OCI-LY7 (cell line): Measurements from ENCODE around the gene DCAF8. TPM values are rescaled to one million over a fixed set of nuclear protein-coding genes. Genes with fewer than 3 reads are reported as not detected.

Experiments
- BruUV-seq: library from RNA; stranded (reverse); fragments of 400-500 nt; replicated peaks from 2 replicates; lab custom pipeline; 2021; lab: Mats Ljungman, UMichigan
- CTCF ChIA-PET: fragments of 300-600 bp; sonication (Branson Sonifier 250); formaldehyde crosslinking; loops from one replicate; lab custom pipeline; 2022; ENCODE audit warnings: antibody characterized with exemption; ENCODE audit not compliant: unreplicated experiment; lab: Charles Lee
- POLR2A ChIA-PET: fragments of 300-600 bp; sonication (Branson Sonifier 250); formaldehyde crosslinking; loops from one replicate; lab custom pipeline; 2022; ENCODE audit warnings: antibody characterized with exemption; lab: Charles Lee
- DNase-seq: peaks from one replicate; pipeline ENCODE4 v3.0.0-alpha.2; 2015; ENCODE audit warnings: low spot score
- H2AFZ ChIP-seq: fragments of 200-600 bp; sonication (generic), shearing (Covaris generic); 2 replicates; pipeline ENCODE4 v1.6.1; 2014; ENCODE audit warnings: mild to moderate bottlenecking, antibody characterized with exemption, low read length, moderate library complexity
- H3K27ac ChIP-seq: fragments of 200-600 bp; sonication (generic); 2 replicates; pipeline ENCODE4 v1.5.1; 2014; ENCODE audit warnings: mixed run types, low read depth, mild to moderate bottlenecking, moderate library complexity, low read length, inconsistent platforms; ENCODE audit not compliant: poor library complexity, severe bottlenecking
- H3K36me3 ChIP-seq: fragments of 200-600 bp; sonication (generic); 2 replicates; pipeline ENCODE4 v1.6.1; 2014; ENCODE audit warnings: mild to moderate bottlenecking, antibody characterized with exemption, low read length, moderate library complexity, mixed read lengths; ENCODE audit not compliant: insufficient read depth
- H3K4me1 ChIP-seq: fragments of 200-600 bp; sonication (generic); 2 replicates; pipeline ENCODE4 v1.5.1; 2014; ENCODE audit warnings: mild to moderate bottlenecking, low read length; ENCODE audit not compliant: insufficient read depth, poor library complexity, severe bottlenecking
- H3K4me2 ChIP-seq: fragments of 200-600 bp; sonication (generic); 2 replicates; pipeline ENCODE4 v1.6.1; 2014; ENCODE audit warnings: mild to moderate bottlenecking, low read length
- H3K4me3 ChIP-seq: fragments of 200-600 bp; sonication (generic); 2 replicates; pipeline ENCODE4 v1.5.1; 2014; ENCODE audit warnings: mild to moderate bottlenecking, low read depth, low read length; ENCODE audit not compliant: poor library complexity, severe bottlenecking
- H3K79me2 ChIP-seq: fragments of 200-600 bp; sonication (generic); 2 replicates; pipeline ENCODE4 v1.6.1; 2016; ENCODE audit warnings: low read depth, mild to moderate bottlenecking, low read length, moderate library complexity, mixed read lengths; ENCODE audit not compliant: insufficient read depth
- H3K9me2 ChIP-seq: fragments of 200-600 bp; sonication (generic); 2 replicates; pipeline ENCODE4 v1.6.1; 2016; ENCODE audit warnings: mild to moderate bottlenecking, low read length, mixed read lengths; ENCODE audit not compliant: insufficient read depth
- H3K9me3 ChIP-seq: fragments of 200-600 bp; sonication (generic); 2 replicates; pipeline ENCODE4 v1.6.1; 2014; ENCODE audit warnings: mild to moderate bottlenecking, mixed run types, low read length, mixed read lengths
- H4K20me1 ChIP-seq: fragments of 200-600 bp; sonication (generic); 2 replicates; pipeline ENCODE4 v1.6.1; 2014; ENCODE audit warnings: mild to moderate bottlenecking, antibody characterized with exemption, low read length, moderate library complexity, mixed read lengths; ENCODE audit not compliant: insufficient read depth
- EZH2phosphoT487 ChIP-seq: fragments of 200-600 bp; sonication (generic); IDR thresholded peaks from 2 replicates; pipeline ENCODE4 v1.6.1; 2018; ENCODE audit warnings: low read depth, borderline replicate concordance, mild to moderate bottlenecking, mixed run types, antibody characterized with exemption, low read length, moderate library complexity, mixed read lengths
- intact Hi-C: fragments of 100-400 bp; cut with micrococcal nuclease; formaldehyde crosslinking; loops from one replicate; pipeline ENCODE4 v1.10.0; 2022; ENCODE audit not compliant: unreplicated experiment
- total RNA-seq, 2 experiments: library from RNA; depleted of rRNA in 1 of 2; stranded (reverse); fragments of >200 nt in 1 of 2; shearing (Covaris generic) in 1 of 2; gene quantifications; 2 replicates each; pipeline ENCODE4 v1.2.3, GENCODE V29; 2014 to 2022
- TF ChIP-seq, protein P1 (sequence below): fragments of 200-600 bp; sonication (generic); conservative IDR thresholded peaks from 2 replicates; pipeline ENCODE4 v1.5.1; 2014; ENCODE audit warnings: mild to moderate bottlenecking, antibody characterized with exemption, low read length, moderate library complexity, mixed read lengths

The DCAF8 gene
- total RNA-seq, 2 experiments from 2014 or later: 118 to 139 TPM

DNA sequence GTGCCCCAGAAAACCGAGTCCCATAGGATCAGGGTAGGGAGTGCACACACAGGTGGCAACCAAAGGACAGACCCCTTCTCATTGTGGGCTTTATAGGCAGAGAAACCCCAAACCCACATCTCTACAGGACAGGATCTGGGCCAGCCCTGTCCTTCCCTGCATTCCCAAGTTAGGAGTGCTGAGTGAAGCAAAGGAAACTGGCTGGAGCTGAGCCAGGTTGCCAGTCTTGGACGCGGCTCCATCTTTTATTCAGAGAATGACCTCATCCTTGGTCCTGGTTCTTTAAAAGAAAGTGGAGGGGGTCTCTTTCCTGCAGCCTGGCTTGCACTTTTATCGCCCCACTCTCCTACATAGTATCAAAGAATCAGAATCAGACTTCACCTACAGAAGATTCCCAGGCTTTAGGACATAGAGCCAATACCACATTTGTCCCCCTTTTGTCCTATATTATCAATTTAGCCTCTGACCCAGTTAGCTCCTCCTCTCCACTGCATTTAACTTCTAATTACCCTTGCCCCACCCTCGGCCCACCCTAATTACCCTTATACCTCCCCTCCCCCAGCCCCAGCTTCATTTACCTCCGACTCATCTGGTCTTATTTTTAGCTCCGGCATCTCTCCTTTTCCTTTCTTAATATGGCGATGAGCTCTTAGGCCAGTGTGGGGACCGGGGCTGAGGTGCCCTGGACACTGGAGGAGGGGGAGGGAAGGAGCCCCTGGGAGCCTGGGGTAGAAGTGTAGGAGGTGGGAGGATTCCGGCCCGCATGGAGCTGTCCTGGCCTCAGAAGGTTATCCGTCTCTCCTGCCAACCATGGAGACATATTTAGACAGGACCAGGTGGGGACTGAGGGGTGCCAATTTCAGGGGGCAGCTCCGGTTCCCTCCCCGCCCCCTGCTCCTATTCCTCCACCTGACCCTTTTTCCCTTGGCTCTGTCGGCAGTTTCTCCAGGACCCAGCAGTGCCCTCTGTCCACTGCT lies 72.4 kb downstream of the DCAF8 start, which contains the start of gene CASQ1:
CASQ1 (plus strand) TSS at position 927 of the 977 bp plus-strand sequence. CDS start 177 bp downstream, outside the sequence.
- intact Hi-C loops: no loop called here
- H3K9me2 ChIP-seq: no peaks in the 10 kb centered on the region
- no peak within 1 kb of the TSS for H3K27ac ChIP-seq
- H2AFZ ChIP-seq: no peak within 1 kb of the TSS
- no peaks in the 10 kb centered on the region for H4K20me1 ChIP-seq
- ChIA-PET POLR2A (interaction anchor here (0.6 to 1.2 kb wide), 4 partner anchors 13 to 1307 kb away, joined by 3 read pairs; no protein-coding TSS in a partner anchor), CTCF (interaction anchor here (0.6 kb wide), 1 partner anchor 187 kb away, joined by 3 read pairs; no protein-coding TSS in a partner anchor)
- H3K79me2 ChIP-seq: no peaks in the 10 kb centered on the region
- no peak within 1 kb of the TSS for H3K4me2 ChIP-seq
- H3K36me3 ChIP-seq: no peaks in the 10 kb centered on the region
- TF ChIP-seq, protein P1, sequence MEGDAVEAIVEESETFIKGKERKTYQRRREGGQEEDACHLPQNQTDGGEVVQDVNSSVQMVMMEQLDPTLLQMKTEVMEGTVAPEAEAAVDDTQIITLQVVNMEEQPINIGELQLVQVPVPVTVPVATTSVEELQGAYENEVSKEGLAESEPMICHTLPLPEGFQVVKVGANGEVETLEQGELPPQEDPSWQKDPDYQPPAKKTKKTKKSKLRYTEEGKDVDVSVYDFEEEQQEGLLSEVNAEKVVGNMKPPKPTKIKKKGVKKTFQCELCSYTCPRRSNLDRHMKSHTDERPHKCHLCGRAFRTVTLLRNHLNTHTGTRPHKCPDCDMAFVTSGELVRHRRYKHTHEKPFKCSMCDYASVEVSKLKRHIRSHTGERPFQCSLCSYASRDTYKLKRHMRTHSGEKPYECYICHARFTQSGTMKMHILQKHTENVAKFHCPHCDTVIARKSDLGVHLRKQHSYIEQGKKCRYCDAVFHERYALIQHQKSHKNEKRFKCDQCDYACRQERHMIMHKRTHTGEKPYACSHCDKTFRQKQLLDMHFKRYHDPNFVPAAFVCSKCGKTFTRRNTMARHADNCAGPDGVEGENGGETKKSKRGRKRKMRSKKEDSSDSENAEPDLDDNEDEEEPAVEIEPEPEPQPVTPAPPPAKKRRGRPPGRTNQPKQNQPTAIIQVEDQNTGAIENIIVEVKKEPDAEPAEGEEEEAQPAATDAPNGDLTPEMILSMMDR: no peak
- no peak for TF ChIP-seq EZH2phosphoT487
- no peak for DNase-seq
- no peak within 1 kb of the TSS for H3K4me3 ChIP-seq
- no TSS peak for BruUV-seq
- peaks cover 7% of the 10 kb centered on the region for H3K4me1 ChIP-seq
- H3K9me3 ChIP-seq: no peaks in the 10 kb centered on the region

DNA sequence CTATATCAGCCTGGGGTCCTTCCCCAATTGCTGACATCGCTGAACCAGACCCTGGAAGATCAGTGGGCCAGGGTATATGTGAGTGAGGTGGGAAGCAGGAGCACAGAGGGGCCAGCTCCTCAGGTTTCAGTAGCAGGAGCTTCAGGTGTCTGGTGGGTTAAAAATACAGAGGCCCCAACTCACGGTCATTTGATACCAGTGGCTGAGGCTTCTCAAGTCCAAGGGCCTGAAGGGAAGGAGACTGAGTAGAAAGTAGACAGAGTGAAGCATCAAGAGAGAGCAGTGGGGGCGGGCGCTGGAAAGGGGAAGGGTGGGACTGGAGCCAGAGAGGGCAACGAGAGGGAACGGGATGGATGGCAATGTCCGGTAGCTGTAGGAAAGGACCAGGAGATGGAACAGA lies 74.0 kb downstream of the DCAF8 start:
- intact Hi-C loops: no loop called here
- no TSS peak for BruUV-seq
- no peaks in the 10 kb centered on the region for H4K20me1 ChIP-seq

More for the DNA sequence above, 74.0 kb downstream of the DCAF8 start:
- Histone ChIP-seq H3K4me1 (peaks cover 5% of the 10 kb centered on the region), H3K79me2 (no peaks in the 10 kb centered on the region), H3K4me3 (no peak overlapping the region), H3K36me3 (no peaks in the 10 kb centered on the region), H3K4me2 (no peak overlapping the region), H3K9me2 (no peaks in the 10 kb centered on the region), H2AFZ (no peak overlapping the region), H3K27ac (no peak overlapping the region), H3K9me3 (no peaks in the 10 kb centered on the region)
- DNase-seq: no peak
- ChIA-PET POLR2A (interaction anchor here (0.6 to 0.7 kb wide), 2 partner anchors 209 to 452 kb away, joined by 3 to 5 read pairs; no protein-coding TSS in a partner anchor), CTCF (no interaction called here)
- no peak for TF ChIP-seq EZH2phosphoT487
- TF ChIP-seq, protein P1: no peak
